DND-41 (cell line): ENCODE measurements around the gene SPATA45.
"Not testable (repeated sequence)": the region's sequence is repeated elsewhere in the genome, so short reads cannot be mapped to it uniquely, and the experiment has no call there.

Experiments used
- ATAC-seq: fragments of 200-7000 bp; cut with Tn5 transposase; 3 replicates; pipeline ENCODE4 v1.9.1; 2021; ENCODE audit warnings: low read depth; ENCODE audit not compliant: insufficient read depth
- DNase-seq: peaks from one replicate; pipeline ENCODE4 v3.0.0-alpha.2; 2020
- H2AFZ ChIP-seq: 2 replicates; pipeline ENCODE4 v1.6.0; 2012; ENCODE audit warnings: low read depth, low read length
- H3K27ac ChIP-seq: 2 replicates; pipeline ENCODE4 v1.5.1; 2012; ENCODE audit warnings: low read length, inconsistent platforms
- H3K27me3 ChIP-seq: fragments of 200-600 bp; sonication (generic); 2 replicates; pipeline ENCODE4 v1.6.0; 2012; ENCODE audit warnings: low read length, mild to moderate bottlenecking, inconsistent platforms; ENCODE audit not compliant: insufficient read depth, poor library complexity
- H3K36me3 ChIP-seq: 2 replicates; pipeline ENCODE4 v1.5.1; 2012; ENCODE audit warnings: low read length, inconsistent platforms; ENCODE audit not compliant: insufficient read depth
- H3K4me1 ChIP-seq: 2 replicates; pipeline ENCODE4 v1.5.1; 2012; ENCODE audit warnings: mild to moderate bottlenecking, low read length; ENCODE audit not compliant: insufficient read depth
- H3K4me2 ChIP-seq: 2 replicates; pipeline ENCODE4 v1.6.0; 2012; ENCODE audit warnings: mild to moderate bottlenecking, moderate library complexity, low read length, inconsistent platforms; ENCODE audit not compliant: insufficient read depth
- H3K4me3 ChIP-seq, 2 experiments: fragments of 200-600 bp in 1 of 2; shearing (Covaris generic) in 1 of 2; 2 replicates each; pipeline ENCODE4 v1.5.1; 2012 to 2016; ENCODE audit warnings: inconsistent platforms in 2 of 2, low read length in 2 of 2, mild to moderate bottlenecking in 2 of 2, low read depth in 1 of 2, moderate library complexity in 1 of 2
- H3K79me2 ChIP-seq: 2 replicates; pipeline ENCODE4 v1.6.0; 2012; ENCODE audit warnings: low read length, inconsistent platforms; ENCODE audit not compliant: insufficient read depth
- H3K9ac ChIP-seq: 2 replicates; pipeline ENCODE4 v1.6.0; 2012; ENCODE audit warnings: low read depth, mild to moderate bottlenecking, inconsistent platforms, low read length, moderate library complexity
- H3K9me3 ChIP-seq: 2 replicates; pipeline ENCODE4 v1.5.1; 2012; ENCODE audit warnings: low read length, moderate library complexity, mild to moderate bottlenecking, inconsistent platforms; ENCODE audit not compliant: insufficient read depth, severe bottlenecking
- H4K20me1 ChIP-seq: 2 replicates; pipeline ENCODE4 v1.6.0; 2012; ENCODE audit warnings: low read length; ENCODE audit not compliant: insufficient read depth
- CTCF ChIP-seq: IDR thresholded peaks from 2 replicates; pipeline ENCODE4 v1.5.1; 2012; ENCODE audit warnings: borderline replicate concordance, low read length, moderate library complexity, mild to moderate bottlenecking; ENCODE audit not compliant: poor library complexity, severe bottlenecking; ENCODE audit errors: extremely low read depth
- EZH2 ChIP-seq: IDR thresholded peaks from 3 replicates; pipeline ENCODE4 v1.6.1; 2012; ENCODE audit warnings: borderline replicate concordance, low read depth, mild to moderate bottlenecking, moderate library complexity, low read length, inconsistent platforms; ENCODE audit not compliant: severe bottlenecking

SPATA45 gene

GRCh38 chr1:212864201-212864600 lies 16.8 kb upstream of the SPATA45 start:
- DNase-seq, result no peak
- H3K27ac ChIP-seq, result no peak overlapping the region
- peak overlapping the region; percentile 34; the same call in 1 of the 2 replicates for H3K4me2 ChIP-seq
- no peak overlapping the region for H3K4me3 ChIP-seq
- no peaks in the 10 kb centered on the region for H3K9me3 ChIP-seq
- H2AFZ ChIP-seq, result no peak overlapping the region
- H3K4me1 ChIP-seq, result peaks cover 40% of the 10 kb centered on the region
- H4K20me1 ChIP-seq, result 0 out of 2 replicates have a peak, but pooled peaks cover 3% of the 10 kb centered on the region
- no peak for ATAC-seq
- H3K79me2 ChIP-seq, result peaks cover 47% of the 10 kb centered on the region
- no peaks in the 10 kb centered on the region for H3K27me3 ChIP-seq
- no peak overlapping the region for H3K9ac ChIP-seq
- TF ChIP-seq EZH2 (no peak), CTCF (no peak)
- H3K36me3 ChIP-seq, result peaks cover 37% of the 10 kb centered on the region

DNA sequence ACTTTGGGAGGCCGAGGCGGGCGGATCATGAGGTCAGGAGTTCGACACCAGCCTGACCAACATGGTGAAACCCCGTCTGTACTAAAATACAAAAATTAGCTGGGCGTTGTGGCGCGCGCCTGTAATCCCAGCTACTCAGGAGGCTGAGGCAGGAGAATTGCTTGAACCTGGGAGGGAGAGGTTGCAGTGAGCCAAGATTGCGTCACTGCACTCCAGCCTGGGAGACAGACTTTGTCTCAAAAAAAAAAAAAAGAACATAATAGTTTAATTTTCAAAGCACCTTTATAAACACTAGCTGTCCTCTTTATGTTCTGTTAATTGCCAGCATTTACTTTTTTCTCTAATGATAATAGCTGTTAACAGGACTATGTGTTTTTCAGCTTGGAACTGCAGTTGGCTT lies 15.9 kb upstream of the SPATA45 start:
- H3K4me3 ChIP-seq, result not testable (repeated sequence)
- H3K4me2 ChIP-seq, result peak overlapping the region; percentile 44; the same call in 1 of the 2 replicates

DNA sequence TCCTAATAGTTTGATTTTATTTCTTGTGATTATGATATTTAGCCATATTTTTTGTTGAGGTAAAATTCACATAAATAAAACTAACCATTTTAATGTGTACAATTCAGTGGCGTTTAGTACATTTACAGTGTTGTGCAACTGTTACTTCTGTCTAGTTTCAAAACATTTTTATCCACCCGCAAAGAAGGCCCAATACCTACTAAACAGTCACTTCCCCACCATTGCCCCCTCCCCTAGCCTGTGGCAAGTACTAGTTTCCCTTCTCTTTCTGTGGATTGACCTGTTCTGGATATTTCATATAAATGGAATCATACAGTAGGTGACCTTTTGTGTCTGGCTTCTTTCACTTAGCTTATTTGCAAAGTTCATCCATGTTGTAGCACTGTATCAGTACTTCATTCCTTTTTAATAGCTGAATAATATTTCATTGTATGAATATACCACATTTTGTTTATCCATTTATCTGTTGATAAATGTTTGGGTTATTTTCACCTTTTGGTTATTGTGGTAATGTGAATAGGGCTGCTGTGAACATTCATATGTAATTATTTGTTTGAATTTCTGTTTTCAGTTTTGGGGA lies 14.8 kb upstream of the SPATA45 start:
- no peaks in the 10 kb centered on the region for H3K27me3 ChIP-seq
- no peak overlapping the region for H3K27ac ChIP-seq
- H3K9ac ChIP-seq, result no peak overlapping the region
- H2AFZ ChIP-seq, result no peak overlapping the region
- no peak for ATAC-seq
- no peak for DNase-seq
- peaks cover 65% of the 10 kb centered on the region for H3K79me2 ChIP-seq
- H3K36me3 ChIP-seq, result peaks cover 32% of the 10 kb centered on the region
- no peaks in the 10 kb centered on the region for H3K9me3 ChIP-seq
- no peak for TF ChIP-seq CTCF
- no peak for TF ChIP-seq EZH2
- H4K20me1 ChIP-seq, result 0 out of 2 replicates have a peak, but pooled peaks cover 3% of the 10 kb centered on the region
- peaks cover 50% of the 10 kb centered on the region for H3K4me1 ChIP-seq
- H3K4me3 ChIP-seq, result peak overlapping the region in 1 of 2 experiments; percentile 17; a peak in 1 of 4 replicates
- H3K4me2 ChIP-seq, result peak overlapping the region; percentile 44; the same call in 1 of the 2 replicates

More for the DNA sequence above, 15.9 kb upstream of the SPATA45 start:
- not testable (repeated sequence) for H2AFZ ChIP-seq, ATAC-seq, H3K9ac ChIP-seq, H3K9me3 ChIP-seq, H4K20me1 ChIP-seq, H3K27me3 ChIP-seq, DNase-seq, H3K27ac ChIP-seq
- Histone ChIP-seq H3K4me1 (peaks cover 47% of the 10 kb centered on the region), H3K79me2 (peaks cover 56% of the 10 kb centered on the region), H3K36me3 (peaks cover 33% of the 10 kb centered on the region)

DNA sequence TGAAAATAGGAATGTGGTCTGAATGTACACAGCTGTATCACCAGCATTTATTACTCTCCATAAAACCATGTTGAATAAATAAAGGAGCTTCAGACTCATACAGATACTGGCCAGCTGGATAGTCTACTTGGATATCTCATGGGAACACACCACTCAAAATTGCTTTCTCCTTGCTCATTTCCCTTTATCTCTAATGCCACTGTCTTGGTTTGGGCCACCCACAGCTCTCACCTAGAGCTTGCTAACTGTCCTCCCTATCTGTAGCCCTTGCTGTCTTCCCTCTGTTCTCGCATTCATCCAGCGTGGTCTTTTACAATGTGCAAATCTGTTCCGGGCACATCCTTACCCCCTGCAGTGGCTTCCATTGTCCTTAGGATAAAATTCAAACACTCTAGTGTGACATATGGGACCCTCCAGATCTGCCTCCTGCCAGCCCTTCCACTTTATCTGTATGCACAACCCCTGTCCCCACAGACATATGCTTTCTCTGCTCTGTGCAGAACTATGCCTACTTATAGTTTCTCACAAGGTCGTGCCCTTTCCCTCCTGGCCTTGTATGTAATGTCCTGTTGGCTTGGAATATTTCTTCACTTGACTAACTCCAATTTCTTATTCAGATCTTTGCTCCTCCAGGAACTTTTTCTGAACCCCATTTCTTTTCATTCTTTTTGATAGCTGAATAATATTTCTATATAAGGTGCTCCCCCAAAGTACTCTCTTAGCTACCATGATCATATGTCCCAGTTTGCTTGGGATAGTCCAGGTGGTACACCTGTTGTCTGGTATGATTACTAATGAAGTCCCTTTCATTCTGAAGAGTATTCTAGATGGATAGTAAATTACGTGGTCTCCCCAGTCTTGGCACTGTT lies 13.5 kb upstream of the SPATA45 start:
- peaks cover 27% of the 10 kb centered on the region for H3K36me3 ChIP-seq
- H3K27ac ChIP-seq, result 0 out of 2 replicates have a peak overlapping the region, but pooled peaks have one; percentile 2
- H3K27me3 ChIP-seq, result no peaks in the 10 kb centered on the region
- DNase-seq (no peak), ATAC-seq (no peak)
- H3K79me2 ChIP-seq, result peaks cover 72% of the 10 kb centered on the region
- H3K9ac ChIP-seq, result peak overlapping the region; percentile 6; the same call in 1 of the 2 replicates
- H2AFZ ChIP-seq, result no peak overlapping the region
- peak overlapping the region; percentile 86 for H3K4me2 ChIP-seq
- H4K20me1 ChIP-seq, result 0 out of 2 replicates have a peak, but pooled peaks cover 3% of the 10 kb centered on the region
- no peaks in the 10 kb centered on the region for H3K9me3 ChIP-seq
- H3K4me1 ChIP-seq, result peaks cover 62% of the 10 kb centered on the region
- peak overlapping the region in 1 of 2 experiments; percentile 72; a peak in 3 of 4 replicates for H3K4me3 ChIP-seq
- TF ChIP-seq CTCF, result no peak
- TF ChIP-seq EZH2, result no peak
